OCI-LY7 (cell line): Measurements from ENCODE around the gene VEZF1. TPM values are rescaled to one million over a fixed set of nuclear protein-coding genes. Genes with fewer than 3 reads are reported as not detected.

Experiments used
- BruUV-seq: library from RNA; stranded (reverse); fragments of 400-500 nt; replicated peaks from 2 replicates; lab custom pipeline; 2021; lab: Mats Ljungman, UMichigan
- CTCF ChIA-PET: fragments of 300-600 bp; sonication (Branson Sonifier 250); formaldehyde crosslinking; loops from one replicate; lab custom pipeline; 2022; ENCODE audit warnings: antibody characterized with exemption; ENCODE audit not compliant: unreplicated experiment; lab: Charles Lee
- POLR2A ChIA-PET: fragments of 300-600 bp; sonication (Branson Sonifier 250); formaldehyde crosslinking; loops from one replicate; lab custom pipeline; 2022; ENCODE audit warnings: antibody characterized with exemption; lab: Charles Lee
- DNase-seq: peaks from one replicate; pipeline ENCODE4 v3.0.0-alpha.2; 2015; ENCODE audit warnings: low spot score
- H2AFZ ChIP-seq: fragments of 200-600 bp; sonication (generic), shearing (Covaris generic); 2 replicates; pipeline ENCODE4 v1.6.1; 2014; ENCODE audit warnings: mild to moderate bottlenecking, antibody characterized with exemption, low read length, moderate library complexity
- H3K27ac ChIP-seq: fragments of 200-600 bp; sonication (generic); 2 replicates; pipeline ENCODE4 v1.5.1; 2014; ENCODE audit warnings: mixed run types, low read depth, mild to moderate bottlenecking, moderate library complexity, low read length, inconsistent platforms; ENCODE audit not compliant: poor library complexity, severe bottlenecking
- H3K36me3 ChIP-seq: fragments of 200-600 bp; sonication (generic); 2 replicates; pipeline ENCODE4 v1.6.1; 2014; ENCODE audit warnings: mild to moderate bottlenecking, antibody characterized with exemption, low read length, moderate library complexity, mixed read lengths; ENCODE audit not compliant: insufficient read depth
- H3K4me1 ChIP-seq: fragments of 200-600 bp; sonication (generic); 2 replicates; pipeline ENCODE4 v1.5.1; 2014; ENCODE audit warnings: mild to moderate bottlenecking, low read length; ENCODE audit not compliant: insufficient read depth, poor library complexity, severe bottlenecking
- H3K4me2 ChIP-seq: fragments of 200-600 bp; sonication (generic); 2 replicates; pipeline ENCODE4 v1.6.1; 2014; ENCODE audit warnings: mild to moderate bottlenecking, low read length
- H3K4me3 ChIP-seq: fragments of 200-600 bp; sonication (generic); 2 replicates; pipeline ENCODE4 v1.5.1; 2014; ENCODE audit warnings: mild to moderate bottlenecking, low read depth, low read length; ENCODE audit not compliant: poor library complexity, severe bottlenecking
- H3K79me2 ChIP-seq: fragments of 200-600 bp; sonication (generic); 2 replicates; pipeline ENCODE4 v1.6.1; 2016; ENCODE audit warnings: low read depth, mild to moderate bottlenecking, low read length, moderate library complexity, mixed read lengths; ENCODE audit not compliant: insufficient read depth
- H3K9me2 ChIP-seq: fragments of 200-600 bp; sonication (generic); 2 replicates; pipeline ENCODE4 v1.6.1; 2016; ENCODE audit warnings: mild to moderate bottlenecking, low read length, mixed read lengths; ENCODE audit not compliant: insufficient read depth
- H3K9me3 ChIP-seq: fragments of 200-600 bp; sonication (generic); 2 replicates; pipeline ENCODE4 v1.6.1; 2014; ENCODE audit warnings: mild to moderate bottlenecking, mixed run types, low read length, mixed read lengths
- H4K20me1 ChIP-seq: fragments of 200-600 bp; sonication (generic); 2 replicates; pipeline ENCODE4 v1.6.1; 2014; ENCODE audit warnings: mild to moderate bottlenecking, antibody characterized with exemption, low read length, moderate library complexity, mixed read lengths; ENCODE audit not compliant: insufficient read depth
- EZH2phosphoT487 ChIP-seq: fragments of 200-600 bp; sonication (generic); IDR thresholded peaks from 2 replicates; pipeline ENCODE4 v1.6.1; 2018; ENCODE audit warnings: low read depth, borderline replicate concordance, mild to moderate bottlenecking, mixed run types, antibody characterized with exemption, low read length, moderate library complexity, mixed read lengths
- intact Hi-C: fragments of 100-400 bp; cut with micrococcal nuclease; formaldehyde crosslinking; loops from one replicate; pipeline ENCODE4 v1.10.0; 2022; ENCODE audit not compliant: unreplicated experiment
- total RNA-seq, 2 experiments: library from RNA; depleted of rRNA in 1 of 2; stranded (reverse); fragments of >200 nt in 1 of 2; shearing (Covaris generic) in 1 of 2; gene quantifications; 2 replicates each; pipeline ENCODE4 v1.2.3, GENCODE V29; 2014 to 2022
- TF ChIP-seq, protein P1 (sequence below): fragments of 200-600 bp; sonication (generic); conservative IDR thresholded peaks from 2 replicates; pipeline ENCODE4 v1.5.1; 2014; ENCODE audit warnings: mild to moderate bottlenecking, antibody characterized with exemption, low read length, moderate library complexity, mixed read lengths

Gene VEZF1
- total RNA-seq, 2 experiments from 2014 or later: 22.6 to 35.4 TPM

GRCh38 chr17:57931488-57932137 lies 56.4 kb downstream of the VEZF1 start:
- no peak for TF ChIP-seq EZH2phosphoT487
- TF ChIP-seq, protein P1, sequence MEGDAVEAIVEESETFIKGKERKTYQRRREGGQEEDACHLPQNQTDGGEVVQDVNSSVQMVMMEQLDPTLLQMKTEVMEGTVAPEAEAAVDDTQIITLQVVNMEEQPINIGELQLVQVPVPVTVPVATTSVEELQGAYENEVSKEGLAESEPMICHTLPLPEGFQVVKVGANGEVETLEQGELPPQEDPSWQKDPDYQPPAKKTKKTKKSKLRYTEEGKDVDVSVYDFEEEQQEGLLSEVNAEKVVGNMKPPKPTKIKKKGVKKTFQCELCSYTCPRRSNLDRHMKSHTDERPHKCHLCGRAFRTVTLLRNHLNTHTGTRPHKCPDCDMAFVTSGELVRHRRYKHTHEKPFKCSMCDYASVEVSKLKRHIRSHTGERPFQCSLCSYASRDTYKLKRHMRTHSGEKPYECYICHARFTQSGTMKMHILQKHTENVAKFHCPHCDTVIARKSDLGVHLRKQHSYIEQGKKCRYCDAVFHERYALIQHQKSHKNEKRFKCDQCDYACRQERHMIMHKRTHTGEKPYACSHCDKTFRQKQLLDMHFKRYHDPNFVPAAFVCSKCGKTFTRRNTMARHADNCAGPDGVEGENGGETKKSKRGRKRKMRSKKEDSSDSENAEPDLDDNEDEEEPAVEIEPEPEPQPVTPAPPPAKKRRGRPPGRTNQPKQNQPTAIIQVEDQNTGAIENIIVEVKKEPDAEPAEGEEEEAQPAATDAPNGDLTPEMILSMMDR: no peak
- Histone ChIP-seq H3K36me3 (no peaks in the 10 kb centered on the region), H3K79me2 (no peaks in the 10 kb centered on the region), H3K4me1 (no peaks in the 10 kb centered on the region), H3K9me3 (no peaks in the 10 kb centered on the region), H2AFZ (no peak overlapping the region), H3K9me2 (no peaks in the 10 kb centered on the region), H3K27ac (no peak overlapping the region), H3K4me2 (no peak overlapping the region), H3K4me3 (no peak overlapping the region), H4K20me1 (no peaks in the 10 kb centered on the region)
- ChIA-PET CTCF (no interaction called here), POLR2A (interaction anchor here (0.8 to 1.1 kb wide), 2 partner anchors 8 to 32 kb away, joined by 3 read pairs; no protein-coding TSS in a partner anchor)
- DNase-seq: no peak
- no TSS peak for BruUV-seq
- intact Hi-C loops: no loop called here

- no peaks in the 10 kb centered on the region for H3K79me2 ChIP-seq
- H3K4me1 ChIP-seq: no peaks in the 10 kb centered on the region
- H2AFZ ChIP-seq: no peak overlapping the region
- no peak for DNase-seq
- BruUV-seq: no TSS peak
- H3K4me3 ChIP-seq: no peak overlapping the region
- H4K20me1 ChIP-seq: no peaks in the 10 kb centered on the region
- no peak overlapping the region for H3K4me2 ChIP-seq
- H3K9me2 ChIP-seq: no peaks in the 10 kb centered on the region
- TF ChIP-seq, protein P1: no peak
- TF ChIP-seq EZH2phosphoT487: no peak
- CTCF ChIA-PET: no interaction called here
- no peaks in the 10 kb centered on the region for H3K9me3 ChIP-seq
- no peaks in the 10 kb centered on the region for H3K36me3 ChIP-seq
- intact Hi-C loops: no loop called here
- POLR2A ChIA-PET: interaction anchor here (1.1 kb wide), 1 partner anchor 30 kb away, joined by 3 read pairs; no protein-coding TSS in a partner anchor
- no peak overlapping the region for H3K27ac ChIP-seq
Measured at GRCh38 chr17:57930239-57930638, 57.8 kb downstream of the VEZF1 start.

- Histone ChIP-seq H2AFZ (no peak overlapping the region), H3K27ac (no peak overlapping the region), H3K4me3 (no peak overlapping the region), H3K9me2 (no peaks in the 10 kb centered on the region), H3K79me2 (no peaks in the 10 kb centered on the region), H3K36me3 (no peaks in the 10 kb centered on the region), H3K4me2 (no peak overlapping the region), H4K20me1 (no peaks in the 10 kb centered on the region), H3K4me1 (no peaks in the 10 kb centered on the region), H3K9me3 (no peaks in the 10 kb centered on the region)
- ChIA-PET CTCF (no interaction called here), POLR2A (no interaction called here)
- intact Hi-C loops: no loop called here
- no peak for DNase-seq
- BruUV-seq: no TSS peak
- no peak for TF ChIP-seq EZH2phosphoT487
- TF ChIP-seq, protein P1: no peak
Measured at GRCh38 chr17:57929386-57929785, 58.7 kb downstream of the VEZF1 start.
